Astrocyte of the cerebellum (primary cell): ENCODE data around the gene RBP3.

Source experiments
- DNase-seq: peaks from one replicate; pipeline ENCODE4 v3.0.0-alpha.2; 2011; ENCODE audit warnings: low read depth
- H3K4me3 ChIP-seq: 2 replicates; pipeline ENCODE4 v1.5.1; 2011; ENCODE audit warnings: mild to moderate bottlenecking, low read depth, low read length, moderate library complexity
- in situ Hi-C: cut with HindIII; loops from 2 replicates; pipeline ENCODE4 v1.10.0; 2017; ENCODE audit warnings: low sequenced_read_pairs
- TF ChIP-seq, protein P1 (sequence below): IDR thresholded peaks from 2 replicates; pipeline ENCODE4 v1.5.1; 2012; ENCODE audit warnings: low read length, low read depth, moderate library complexity, mild to moderate bottlenecking; ENCODE audit errors: missing control alignments

RBP3 gene

DNA sequence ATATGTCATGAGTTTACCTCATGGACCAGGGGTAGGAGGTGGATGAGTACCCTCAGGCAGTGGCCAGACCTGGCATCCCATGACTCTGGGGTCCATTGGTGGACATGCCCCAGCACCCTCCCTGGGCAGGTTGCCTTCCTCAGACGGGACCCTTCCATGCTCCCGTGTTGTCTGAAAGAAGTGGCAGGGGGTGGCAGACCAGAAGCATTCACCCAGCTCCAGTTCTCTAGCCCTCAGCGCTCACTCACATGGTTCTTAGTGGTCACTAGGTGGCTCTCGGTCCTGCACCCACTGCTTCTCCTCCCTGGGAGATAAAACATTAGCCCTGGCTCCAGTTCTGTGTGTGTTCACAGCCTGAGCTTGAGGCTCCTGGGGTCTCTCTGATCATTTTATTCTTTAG is 6.0 kb downstream of the RBP3 start:
- no peak for DNase-seq
- H3K4me3 ChIP-seq = no peak overlapping the region
- in situ Hi-C loops = no loop called here
- TF ChIP-seq, protein P1, sequence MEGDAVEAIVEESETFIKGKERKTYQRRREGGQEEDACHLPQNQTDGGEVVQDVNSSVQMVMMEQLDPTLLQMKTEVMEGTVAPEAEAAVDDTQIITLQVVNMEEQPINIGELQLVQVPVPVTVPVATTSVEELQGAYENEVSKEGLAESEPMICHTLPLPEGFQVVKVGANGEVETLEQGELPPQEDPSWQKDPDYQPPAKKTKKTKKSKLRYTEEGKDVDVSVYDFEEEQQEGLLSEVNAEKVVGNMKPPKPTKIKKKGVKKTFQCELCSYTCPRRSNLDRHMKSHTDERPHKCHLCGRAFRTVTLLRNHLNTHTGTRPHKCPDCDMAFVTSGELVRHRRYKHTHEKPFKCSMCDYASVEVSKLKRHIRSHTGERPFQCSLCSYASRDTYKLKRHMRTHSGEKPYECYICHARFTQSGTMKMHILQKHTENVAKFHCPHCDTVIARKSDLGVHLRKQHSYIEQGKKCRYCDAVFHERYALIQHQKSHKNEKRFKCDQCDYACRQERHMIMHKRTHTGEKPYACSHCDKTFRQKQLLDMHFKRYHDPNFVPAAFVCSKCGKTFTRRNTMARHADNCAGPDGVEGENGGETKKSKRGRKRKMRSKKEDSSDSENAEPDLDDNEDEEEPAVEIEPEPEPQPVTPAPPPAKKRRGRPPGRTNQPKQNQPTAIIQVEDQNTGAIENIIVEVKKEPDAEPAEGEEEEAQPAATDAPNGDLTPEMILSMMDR = peak; percentile 44

GRCh38 chr10:47354900-47355299 is 6.7 kb downstream of the RBP3 start:
- H3K4me3 ChIP-seq = no peak overlapping the region
- no peak for DNase-seq
- TF ChIP-seq, protein P1 = no peak
- in situ Hi-C loops = no loop called here

DNA sequence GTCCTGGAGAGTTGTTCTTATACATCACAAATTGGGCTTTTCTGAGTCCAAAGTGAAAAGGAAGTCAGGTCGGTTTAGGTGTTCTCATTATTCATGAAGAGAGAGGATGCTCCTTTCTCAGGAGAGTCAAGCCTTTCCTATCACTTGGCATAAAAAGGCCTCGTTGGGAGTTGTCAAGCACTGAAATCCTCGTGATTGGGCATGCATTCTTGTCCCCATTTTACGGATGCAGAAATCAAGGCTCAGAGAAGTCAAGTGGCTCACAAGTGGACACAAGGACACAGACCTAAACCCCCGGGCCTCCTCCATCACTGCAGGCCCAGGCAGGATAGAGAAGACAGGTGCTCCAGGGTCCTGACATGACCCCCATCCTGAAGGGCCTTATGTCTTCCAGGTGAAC is 8.5 kb downstream of the RBP3 start:
- in situ Hi-C loops = no loop called here
- TF ChIP-seq, protein P1 = no peak

DNA sequence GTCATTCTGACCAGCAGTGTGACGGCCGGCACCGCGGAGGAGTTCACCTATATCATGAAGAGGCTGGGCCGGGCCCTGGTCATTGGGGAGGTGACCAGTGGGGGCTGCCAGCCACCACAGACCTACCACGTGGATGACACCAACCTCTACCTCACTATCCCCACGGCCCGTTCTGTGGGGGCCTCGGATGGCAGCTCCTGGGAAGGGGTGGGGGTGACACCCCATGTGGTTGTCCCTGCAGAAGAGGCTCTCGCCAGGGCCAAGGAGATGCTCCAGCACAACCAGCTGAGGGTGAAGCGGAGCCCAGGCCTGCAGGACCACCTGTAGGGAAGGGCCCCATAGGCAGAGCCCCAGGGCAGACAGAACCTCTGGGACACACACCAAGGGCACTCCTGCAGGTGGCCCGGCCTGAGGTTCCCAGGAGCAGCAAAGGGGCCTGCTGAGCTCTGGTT is 9.0 kb downstream of the RBP3 start:
- in situ Hi-C loops = no loop called here
- TF ChIP-seq, protein P1 = no peak
- no peak overlapping the region for H3K4me3 ChIP-seq
- no peak for DNase-seq

More for the DNA sequence above, 8.5 kb downstream of the RBP3 start:
- no peak for DNase-seq
- no peak overlapping the region for H3K4me3 ChIP-seq

GRCh38 chr10:47357911-47358310 is 9.7 kb downstream of the RBP3 start:
- no peak overlapping the region for H3K4me3 ChIP-seq
- TF ChIP-seq, protein P1 = no peak
- no peak for DNase-seq
- in situ Hi-C loops = no loop called here

GRCh38 chr10:47358457-47358856 is 10.3 kb downstream of the RBP3 start:
- in situ Hi-C loops = no loop called here
- no peak for DNase-seq
- no peak overlapping the region for H3K4me3 ChIP-seq
- TF ChIP-seq, protein P1 = no peak

- DNase-seq = no peak
- in situ Hi-C loops = no loop called here
- TF ChIP-seq, protein P1 = no peak
- H3K4me3 ChIP-seq = no peak overlapping the region
Measured at GRCh38 chr10:47359101-47359500, 10.9 kb downstream of the RBP3 start.
